Epithelial cell of esophagus (primary cell): ENCODE measurements around the gene TM9SF2.

Experiments
- DNase-seq: peaks from one replicate; pipeline ENCODE4 v3.0.0; 2010; ENCODE audit warnings: low read depth
- H3K4me3 ChIP-seq: 2 replicates; pipeline ENCODE4 v1.5.1; 2011; ENCODE audit warnings: mild to moderate bottlenecking, low read length, control low read depth
- TF ChIP-seq, protein P1 (sequence below): IDR thresholded peaks from 2 replicates; pipeline ENCODE4 v1.5.1; 2011; ENCODE audit warnings: low read depth, mild to moderate bottlenecking, low read length, control low read depth, inconsistent platforms; ENCODE audit not compliant: insufficient read depth; ENCODE audit errors: missing control alignments

The TM9SF2 gene

DNA sequence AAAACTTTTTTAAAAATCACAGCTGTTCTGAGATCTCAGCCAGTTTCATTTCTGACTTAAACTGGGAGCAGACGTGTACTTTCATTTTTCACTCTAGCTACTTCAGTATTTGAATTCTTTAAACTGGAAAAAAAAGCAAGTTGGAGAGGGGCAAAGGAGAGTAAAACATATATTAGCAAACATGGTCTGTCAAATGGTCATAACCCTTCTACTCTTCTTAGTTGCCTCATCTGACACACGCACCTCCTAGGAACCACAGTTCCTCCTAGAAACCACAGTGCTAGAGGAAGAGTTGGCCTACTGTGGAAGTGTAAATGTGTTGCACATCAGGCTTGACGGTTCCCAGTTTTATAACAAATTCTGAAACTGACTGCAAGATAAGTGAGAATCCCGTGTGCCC, 47.2 kb downstream of the TM9SF2 start:
- H3K4me3 ChIP-seq = no peak overlapping the region
- no peak for DNase-seq
- TF ChIP-seq, protein P1, sequence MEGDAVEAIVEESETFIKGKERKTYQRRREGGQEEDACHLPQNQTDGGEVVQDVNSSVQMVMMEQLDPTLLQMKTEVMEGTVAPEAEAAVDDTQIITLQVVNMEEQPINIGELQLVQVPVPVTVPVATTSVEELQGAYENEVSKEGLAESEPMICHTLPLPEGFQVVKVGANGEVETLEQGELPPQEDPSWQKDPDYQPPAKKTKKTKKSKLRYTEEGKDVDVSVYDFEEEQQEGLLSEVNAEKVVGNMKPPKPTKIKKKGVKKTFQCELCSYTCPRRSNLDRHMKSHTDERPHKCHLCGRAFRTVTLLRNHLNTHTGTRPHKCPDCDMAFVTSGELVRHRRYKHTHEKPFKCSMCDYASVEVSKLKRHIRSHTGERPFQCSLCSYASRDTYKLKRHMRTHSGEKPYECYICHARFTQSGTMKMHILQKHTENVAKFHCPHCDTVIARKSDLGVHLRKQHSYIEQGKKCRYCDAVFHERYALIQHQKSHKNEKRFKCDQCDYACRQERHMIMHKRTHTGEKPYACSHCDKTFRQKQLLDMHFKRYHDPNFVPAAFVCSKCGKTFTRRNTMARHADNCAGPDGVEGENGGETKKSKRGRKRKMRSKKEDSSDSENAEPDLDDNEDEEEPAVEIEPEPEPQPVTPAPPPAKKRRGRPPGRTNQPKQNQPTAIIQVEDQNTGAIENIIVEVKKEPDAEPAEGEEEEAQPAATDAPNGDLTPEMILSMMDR = no peak

DNA sequence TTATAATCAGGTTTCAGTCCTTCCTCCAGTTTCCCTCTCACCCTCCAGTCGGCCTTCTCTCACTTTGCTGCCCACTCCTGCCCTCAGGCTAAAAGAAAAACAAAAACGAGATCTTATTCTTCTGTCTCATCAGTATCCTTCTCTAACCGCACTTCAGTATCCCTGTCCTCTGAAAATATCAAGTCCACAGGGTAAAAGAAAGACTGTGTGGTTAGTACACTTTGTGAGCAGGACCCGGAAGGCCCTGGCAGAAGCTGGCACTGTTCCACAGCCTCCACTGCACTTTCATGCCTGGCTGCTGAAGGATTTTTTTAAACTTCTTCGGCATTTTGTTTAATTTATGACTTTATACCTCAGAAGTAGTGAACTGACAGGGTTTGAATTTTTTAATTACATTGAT, 51.8 kb downstream of the TM9SF2 start:
- TF ChIP-seq, protein P1 = no peak
- no peak for DNase-seq
- H3K4me3 ChIP-seq = no peak overlapping the region

DNA sequence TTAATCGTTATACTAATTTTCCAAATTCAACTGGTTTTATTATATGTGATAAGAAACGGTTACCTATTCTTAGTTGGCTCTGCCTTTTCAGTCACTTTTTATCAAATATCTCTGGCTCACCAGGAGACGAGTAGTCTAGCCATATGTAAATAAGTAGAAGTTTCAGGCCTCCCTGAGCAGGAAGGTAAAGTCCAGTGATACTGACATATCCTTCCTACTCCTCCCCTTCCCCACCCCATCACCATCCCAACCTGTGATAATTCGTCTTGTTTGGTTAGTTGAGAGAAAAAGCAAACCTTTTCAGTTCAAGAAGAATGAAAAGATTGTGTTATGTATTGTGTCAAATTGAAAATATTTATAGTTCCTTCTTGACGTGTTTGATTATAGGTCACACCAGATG, 53.9 kb downstream of the TM9SF2 start:
- no peak overlapping the region for H3K4me3 ChIP-seq
- no peak for DNase-seq
- TF ChIP-seq, protein P1 = no peak

DNA sequence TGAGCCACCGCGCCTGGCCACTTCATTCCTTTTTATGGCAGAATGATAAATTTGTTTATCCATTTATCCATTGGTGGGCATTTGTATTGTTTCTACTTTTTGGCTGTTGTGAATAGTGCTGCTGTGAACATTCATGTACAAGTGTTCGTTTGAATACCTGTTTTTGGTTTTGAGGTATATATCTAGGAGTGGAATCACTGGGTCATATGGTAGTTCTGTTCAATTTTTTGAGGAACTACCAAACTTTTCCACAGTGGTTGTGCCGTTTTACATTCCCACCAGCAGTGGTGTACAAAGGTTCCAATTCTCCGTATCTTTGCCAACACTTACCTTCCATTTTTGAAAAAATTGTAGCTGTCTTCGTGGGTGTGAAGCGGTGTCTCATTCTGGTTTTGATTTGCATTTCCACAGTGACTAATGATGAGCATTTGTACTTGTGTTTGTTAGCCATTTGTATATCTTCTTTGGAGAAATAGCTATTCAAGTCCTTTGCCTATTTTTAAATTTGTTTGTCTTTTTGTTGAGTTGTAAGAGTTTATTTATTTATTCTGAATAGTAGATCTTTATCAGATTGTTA, 55.7 kb downstream of the TM9SF2 start:
- TF ChIP-seq, protein P1 = no peak
- no peak overlapping the region for H3K4me3 ChIP-seq
- DNase-seq = no peak

DNA sequence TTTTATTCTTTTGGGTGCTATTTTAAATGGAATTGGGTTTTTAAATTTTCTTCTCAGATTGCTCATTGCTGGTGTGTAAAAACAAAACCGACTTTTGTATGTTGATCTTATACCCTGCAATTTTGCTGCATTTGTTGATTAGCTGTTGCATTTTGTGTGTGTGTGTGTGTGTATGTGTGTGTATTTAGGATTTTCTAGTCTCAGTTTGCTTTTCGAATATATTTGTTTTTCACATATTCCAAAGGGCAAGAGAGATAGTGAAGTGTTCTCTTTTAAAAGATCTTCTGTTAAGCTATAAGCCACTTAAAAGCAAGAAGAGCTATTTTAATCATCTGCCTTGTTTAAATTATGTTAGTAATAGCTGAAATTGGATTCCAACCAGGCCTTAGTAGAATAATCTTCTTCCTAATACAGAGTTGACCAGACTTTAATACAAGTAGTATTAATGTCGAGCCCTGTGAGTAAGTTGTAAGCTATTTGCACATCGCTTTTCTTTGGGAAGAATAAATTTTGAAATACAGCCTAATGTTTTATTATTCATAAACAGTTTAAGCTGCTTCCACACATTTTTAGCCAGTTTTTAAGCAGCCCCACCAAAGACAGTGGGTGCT, 57.4 kb downstream of the TM9SF2 start:
- TF ChIP-seq, protein P1 = no peak
- no peak for DNase-seq
- H3K4me3 ChIP-seq = no peak overlapping the region

DNA sequence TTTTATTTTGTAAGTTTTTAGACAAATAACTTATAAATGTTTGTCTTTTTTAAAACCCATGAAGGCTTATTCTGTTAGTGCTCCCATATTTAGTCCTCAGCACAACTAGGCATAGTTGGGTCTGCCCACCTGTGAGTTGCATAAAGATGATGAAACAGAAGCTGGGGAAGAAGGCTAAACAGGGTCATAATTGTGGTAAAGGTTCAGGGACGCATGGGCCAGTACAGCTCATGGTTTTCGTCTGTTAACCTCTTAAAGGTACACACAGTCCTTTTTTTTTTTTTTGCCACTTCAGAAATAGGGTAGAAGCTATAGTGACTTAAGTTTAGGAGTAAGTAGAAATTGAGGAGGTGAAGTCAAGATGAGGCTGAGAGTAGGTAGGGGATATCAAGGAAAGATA, 58.3 kb downstream of the TM9SF2 start:
- DNase-seq = no peak
- TF ChIP-seq, protein P1 = no peak
- H3K4me3 ChIP-seq = no peak overlapping the region

DNA sequence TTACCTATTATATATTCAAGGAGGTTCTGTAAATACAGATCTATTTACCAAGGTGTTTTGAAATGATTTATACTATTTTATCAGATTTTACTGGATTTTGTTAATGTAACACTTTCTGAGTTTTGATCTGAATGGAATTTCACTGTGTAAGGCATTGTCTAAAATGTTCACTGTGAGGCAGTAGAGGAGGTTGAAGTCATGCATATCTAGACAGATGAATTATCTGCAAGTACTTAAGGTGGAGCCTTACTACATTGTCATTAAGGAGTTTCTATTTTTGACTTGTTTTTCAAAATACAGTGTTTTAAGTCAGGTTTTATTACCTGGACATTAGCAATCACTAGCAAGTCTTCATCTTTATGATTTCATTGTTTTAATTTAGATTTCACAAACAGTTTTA, 62.1 kb downstream of the TM9SF2 start:
- TF ChIP-seq, protein P1 = no peak
- DNase-seq = no peak
- no peak overlapping the region for H3K4me3 ChIP-seq
